ENCODE data around the gene TRIM44.

GRCh38 chr11:35677904-35678303, 15.3 kb downstream of the TRIM44 start:
- TF ChIP-seq CTCF (IDR thresholded peaks at IDR 0.05) (no peak), POLR2A (IDR thresholded peaks at IDR 0.05) (no peak)

All from thyroid gland (tissue), 4 donors.